Gastrocnemius medialis (tissue), 4 donors: Measurements from ENCODE around the gene SRP54.

Experiments
- CTCF ChIP-seq, 5 experiments: fragments of 450-650 bp in 3 of 5; fragments of 200-600 bp in 2 of 5; sonication (generic) in 2 of 5; IDR thresholded peaks in 4 of 5; conservative IDR thresholded peaks in 1 of 5; 1 replicate in 4 of 5; 2 replicates in 1 of 5; pipeline ENCODE4 v1.5.1; 2016 to 2019; ENCODE audit warnings: antibody characterized with exemption in 5 of 5, mild to moderate bottlenecking in 3 of 5, moderate library complexity in 3 of 5
- POLR2A ChIP-seq, 2 donors: fragments of 450-650 bp; IDR thresholded peaks; one replicate each; pipeline ENCODE4 v1.6.1; 2017; ENCODE audit warnings: antibody characterized with exemption in 2 of 2, mild to moderate bottlenecking in 2 of 2, moderate library complexity in 2 of 2

DNA sequence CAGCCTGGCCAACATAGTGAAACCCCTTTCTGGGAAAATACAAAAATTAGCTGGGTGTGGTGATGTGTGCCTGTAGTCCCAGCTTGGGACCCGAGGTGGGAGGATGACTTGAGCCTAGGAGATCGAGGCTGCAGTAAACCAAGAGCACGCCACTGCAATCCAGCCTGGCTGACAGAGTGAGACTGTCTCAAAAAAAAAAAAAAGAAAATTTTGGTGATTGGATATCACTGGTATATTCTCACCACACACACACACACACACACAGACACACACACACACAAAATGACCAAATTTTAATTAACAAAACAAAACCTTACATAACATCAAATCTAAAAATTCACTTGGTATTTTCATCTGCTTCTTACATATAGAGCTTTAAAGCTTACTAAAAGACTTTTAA is 59.8 kb downstream of the SRP54 start:
- no peak for TF ChIP-seq CTCF (IDR thresholded peaks at IDR 0.05 in 4 of 5, conservative IDR thresholded peaks at IDR 0.05 in 1 of 5)
- no peak for TF ChIP-seq POLR2A (IDR thresholded peaks at IDR 0.05)
